SU-DHL-6 (cell line): ENCODE results near the gene FCHSD2.

Source experiments
- H2AFZ ChIP-seq: fragments of 200-600 bp; sonication (generic); 2 replicates; pipeline ENCODE4 v1.6.1; 2014; ENCODE audit warnings: low read depth, mild to moderate bottlenecking, moderate library complexity, mixed read lengths, antibody characterized with exemption, low read length; ENCODE audit not compliant: severe bottlenecking
- H3F3A ChIP-seq: fragments of 200-600 bp; shearing (Covaris generic); 2 replicates; pipeline ENCODE4 v1.6.0; 2016; ENCODE audit warnings: antibody characterized with exemption, mild to moderate bottlenecking; ENCODE audit not compliant: insufficient read depth
- H3K27ac ChIP-seq: fragments of 200-600 bp; sonication (generic); 2 replicates; pipeline ENCODE4 v1.5.1; 2016; ENCODE audit warnings: low read depth, mild to moderate bottlenecking, low read length, moderate library complexity, mixed read lengths
- H3K27me3 ChIP-seq: fragments of 200-600 bp; sonication (generic), shearing (Covaris generic); 2 replicates; pipeline ENCODE4 v1.6.0; 2014; ENCODE audit warnings: mild to moderate bottlenecking, low read length
- H3K36me3 ChIP-seq: fragments of 200-600 bp; sonication (generic); 2 replicates; pipeline ENCODE4 v1.6.1; 2014; ENCODE audit warnings: mild to moderate bottlenecking, low read length, mixed read lengths
- H3K4me2 ChIP-seq: fragments of 300-600, 200-600 bp; shearing (Covaris generic), sonication (generic); 2 replicates; pipeline ENCODE4 v1.6.0; 2014; ENCODE audit warnings: low read length, low read depth, mild to moderate bottlenecking; ENCODE audit not compliant: poor library complexity, severe bottlenecking
- H3K4me3 ChIP-seq: fragments of 200-600 bp; sonication (generic); 2 replicates; pipeline ENCODE4 v1.5.1; 2014; ENCODE audit warnings: antibody characterized with exemption, low read length, mild to moderate bottlenecking, mixed read lengths; ENCODE audit not compliant: insufficient read depth, poor library complexity, severe bottlenecking
- H3K79me2 ChIP-seq: fragments of 200-600 bp; sonication (generic); 2 replicates; pipeline ENCODE4 v1.6.1; 2014; ENCODE audit warnings: mild to moderate bottlenecking, low read length, moderate library complexity; ENCODE audit not compliant: insufficient read depth
- H3K9ac ChIP-seq: fragments of 200-600 bp; sonication (generic); 2 replicates; pipeline ENCODE4 v1.7.0; 2014; ENCODE audit warnings: mild to moderate bottlenecking, low read length
- H3K9me2 ChIP-seq: fragments of 200-600 bp; sonication (generic); replicated peaks from 2 replicates; pipeline ENCODE4 v1.6.1; 2014; ENCODE audit warnings: low read length; ENCODE audit not compliant: insufficient read depth
- H3K9me3 ChIP-seq: fragments of 200-600 bp; sonication (generic); 2 replicates; pipeline ENCODE4 v1.6.1; 2014; ENCODE audit warnings: low read length, mixed read lengths; ENCODE audit not compliant: insufficient read depth
- H4K20me1 ChIP-seq: fragments of 200-600 bp; sonication (generic); 2 replicates; pipeline ENCODE4 v1.6.1; 2014; ENCODE audit warnings: low read depth, mild to moderate bottlenecking, antibody characterized with exemption, low read length, moderate library complexity, mixed read lengths
- EZH2phosphoT487 ChIP-seq: fragments of 200-600 bp; sonication (generic), shearing (Covaris generic); conservative IDR thresholded peaks from 2 replicates; pipeline ENCODE4 v1.6.1; 2018; ENCODE audit warnings: mild to moderate bottlenecking, antibody characterized with exemption, low read length, moderate library complexity, mixed read lengths
- TF ChIP-seq, protein P1 (sequence below): fragments of 200-600 bp; sonication (generic); IDR thresholded peaks from one replicate; pipeline ENCODE4 v1.5.1; 2017; ENCODE audit warnings: antibody characterized with exemption, mild to moderate bottlenecking, low read length, moderate library complexity; ENCODE audit not compliant: insufficient read depth, poor library complexity, severe bottlenecking

FCHSD2 gene

DNA sequence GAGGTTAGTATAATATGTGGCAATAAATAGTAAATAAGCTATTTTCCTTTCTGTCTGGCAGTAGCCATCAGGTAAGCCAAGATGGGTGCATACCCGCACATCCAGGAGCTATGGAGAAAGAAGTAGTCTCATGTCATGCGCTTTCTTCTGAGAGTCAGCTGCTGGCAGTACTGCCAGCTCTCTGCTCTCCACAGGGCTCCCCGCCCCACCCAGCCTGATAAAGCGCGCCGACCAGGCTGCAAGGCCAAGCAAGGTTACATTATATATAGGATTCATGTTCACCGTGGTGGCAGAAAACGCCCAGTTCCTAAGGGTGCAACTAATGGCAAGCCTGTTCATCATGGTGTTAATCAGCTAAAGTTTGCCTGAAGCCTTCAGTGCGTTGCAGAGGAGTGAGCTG lies 201.7 kb downstream of the FCHSD2 start:
- H3K36me3 ChIP-seq = peaks cover 13% of the 10 kb centered on the region; the same call in 1 of the 2 replicates
- no peaks in the 10 kb centered on the region for H3K9me3 ChIP-seq
- no peak for TF ChIP-seq EZH2phosphoT487
- TF ChIP-seq, protein P1, sequence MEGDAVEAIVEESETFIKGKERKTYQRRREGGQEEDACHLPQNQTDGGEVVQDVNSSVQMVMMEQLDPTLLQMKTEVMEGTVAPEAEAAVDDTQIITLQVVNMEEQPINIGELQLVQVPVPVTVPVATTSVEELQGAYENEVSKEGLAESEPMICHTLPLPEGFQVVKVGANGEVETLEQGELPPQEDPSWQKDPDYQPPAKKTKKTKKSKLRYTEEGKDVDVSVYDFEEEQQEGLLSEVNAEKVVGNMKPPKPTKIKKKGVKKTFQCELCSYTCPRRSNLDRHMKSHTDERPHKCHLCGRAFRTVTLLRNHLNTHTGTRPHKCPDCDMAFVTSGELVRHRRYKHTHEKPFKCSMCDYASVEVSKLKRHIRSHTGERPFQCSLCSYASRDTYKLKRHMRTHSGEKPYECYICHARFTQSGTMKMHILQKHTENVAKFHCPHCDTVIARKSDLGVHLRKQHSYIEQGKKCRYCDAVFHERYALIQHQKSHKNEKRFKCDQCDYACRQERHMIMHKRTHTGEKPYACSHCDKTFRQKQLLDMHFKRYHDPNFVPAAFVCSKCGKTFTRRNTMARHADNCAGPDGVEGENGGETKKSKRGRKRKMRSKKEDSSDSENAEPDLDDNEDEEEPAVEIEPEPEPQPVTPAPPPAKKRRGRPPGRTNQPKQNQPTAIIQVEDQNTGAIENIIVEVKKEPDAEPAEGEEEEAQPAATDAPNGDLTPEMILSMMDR = no peak
- no peaks in the 10 kb centered on the region for H3K9me2 ChIP-seq
- no peak overlapping the region for H3K9ac ChIP-seq
- H3K27me3 ChIP-seq = no peaks in the 10 kb centered on the region
- H3F3A ChIP-seq = peaks cover 12% of the 10 kb centered on the region; the same call in 1 of the 2 replicates
- H2AFZ ChIP-seq = no peak overlapping the region
- peaks cover 11% of the 10 kb centered on the region; the same call in 1 of the 2 replicates for H4K20me1 ChIP-seq
- peaks cover 22% of the 10 kb centered on the region for H3K79me2 ChIP-seq
- H3K4me3 ChIP-seq = no peak overlapping the region
- no peak overlapping the region for H3K27ac ChIP-seq
- no peak overlapping the region for H3K4me2 ChIP-seq

DNA sequence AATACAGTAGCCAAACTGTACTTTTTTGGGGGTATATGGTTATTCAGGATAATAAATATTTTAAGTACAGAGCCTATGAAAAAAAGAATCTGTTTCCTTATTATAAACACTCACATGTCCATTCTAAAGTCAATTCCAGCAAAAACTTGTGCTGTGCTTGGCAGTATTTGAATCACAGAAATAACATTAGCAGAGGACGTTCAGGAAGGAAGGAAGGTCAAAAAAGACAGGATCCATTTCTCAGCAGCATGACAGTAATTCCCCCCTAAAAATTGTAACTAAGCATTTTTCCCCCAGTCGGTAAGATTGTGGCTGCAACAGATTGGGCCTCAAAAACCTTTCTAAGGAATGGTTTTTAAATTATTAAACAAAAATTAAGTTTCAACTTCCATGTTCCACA lies 203.1 kb downstream of the FCHSD2 start:
- peaks cover 11% of the 10 kb centered on the region; the same call in 1 of the 2 replicates for H4K20me1 ChIP-seq
- H3K9me2 ChIP-seq = no peaks in the 10 kb centered on the region

DNA sequence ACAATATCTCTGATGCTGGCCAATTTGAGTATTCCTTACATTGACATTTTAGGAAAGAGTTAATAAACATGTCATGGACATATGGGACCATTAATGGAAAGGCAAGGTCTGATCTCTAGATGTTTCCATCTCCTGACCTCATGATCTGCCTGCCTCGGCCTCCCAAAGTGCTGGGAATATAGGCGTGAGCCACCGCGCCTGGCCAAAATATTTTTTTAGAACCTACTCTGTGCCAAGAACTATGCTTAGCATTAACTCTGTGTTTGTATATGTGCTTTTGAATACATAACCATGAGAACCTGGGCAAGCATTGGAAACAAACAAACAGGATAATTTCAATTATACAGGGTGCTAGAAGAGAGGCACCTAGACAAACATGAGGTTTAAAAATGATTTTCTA lies 204.7 kb downstream of the FCHSD2 start:
- H4K20me1 ChIP-seq = peaks cover 8% of the 10 kb centered on the region; the same call in 1 of the 2 replicates
- H3K9ac ChIP-seq = no peak overlapping the region
- TF ChIP-seq, protein P1 = no peak
- TF ChIP-seq EZH2phosphoT487 = no peak
- H3K27ac ChIP-seq = no peak overlapping the region
- H3K36me3 ChIP-seq = peaks cover 13% of the 10 kb centered on the region; the same call in 1 of the 2 replicates
- no peaks in the 10 kb centered on the region for H3K9me3 ChIP-seq
- H3F3A ChIP-seq = peaks cover 10% of the 10 kb centered on the region; the same call in 1 of the 2 replicates
- H3K79me2 ChIP-seq = peaks cover 11% of the 10 kb centered on the region; the same call in 1 of the 2 replicates
- no peaks in the 10 kb centered on the region for H3K9me2 ChIP-seq
- H3K27me3 ChIP-seq = no peaks in the 10 kb centered on the region
- H3K4me3 ChIP-seq = no peak overlapping the region
- no peak overlapping the region for H3K4me2 ChIP-seq
- no peak overlapping the region for H2AFZ ChIP-seq

More for the DNA sequence above, 203.1 kb downstream of the FCHSD2 start:
- Histone ChIP-seq H3K27ac (peak overlapping the region; percentile 11; the same call in 1 of the 2 replicates), H2AFZ (no peak overlapping the region), H3K36me3 (peaks cover 13% of the 10 kb centered on the region; the same call in 1 of the 2 replicates), H3K4me2 (no peak overlapping the region), H3K4me3 (no peak overlapping the region), H3K79me2 (peaks cover 22% of the 10 kb centered on the region), H3F3A (peaks cover 12% of the 10 kb centered on the region; the same call in 1 of the 2 replicates), H3K27me3 (no peaks in the 10 kb centered on the region), H3K9me3 (no peaks in the 10 kb centered on the region), H3K9ac (no peak overlapping the region)
- TF ChIP-seq, protein P1 = no peak
- no peak for TF ChIP-seq EZH2phosphoT487
